ENCODE data around the gene ATRIP.
A peak's percentile ranks its signal among the peaks of the same experiment; 100 is the strongest.

ATRIP gene

GRCh38 chr3:48426944-48427629, 19.4 kb upstream of the ATRIP start:
- H3K27me3 ChIP-seq (ENCODE audit: low read depth, low read length) = no peaks in the 10 kb centered on the region
- no peaks in the 10 kb centered on the region for H3K9me3 ChIP-seq (ENCODE audit: insufficient read depth, low read length)
- no peak overlapping the region for H3K27ac ChIP-seq (ENCODE audit: low read length)
- H3K9ac ChIP-seq (ENCODE audit: low read length) = no peak overlapping the region
- peaks cover 8% of the 10 kb centered on the region for H3K36me3 ChIP-seq (replicated peaks; ENCODE audit: low read depth, low read length)
- peaks cover 4% of the 10 kb centered on the region; the same call in 1 of the 2 replicates for H4K20me1 ChIP-seq (ENCODE audit: insufficient read depth, low read length)
- H3K4me2 ChIP-seq (ENCODE audit: low read length) = no peak overlapping the region
- peaks cover 26% of the 10 kb centered on the region; the same call in 1 of the 2 replicates for H3K4me1 ChIP-seq (ENCODE audit: low read length)
- H3K4me3 ChIP-seq (ENCODE audit: low read length) = no peak overlapping the region
- H3K79me2 ChIP-seq (ENCODE audit: low read length) = peaks cover 26% of the 10 kb centered on the region
- no peak for TF ChIP-seq EZH2phosphoT487 (IDR thresholded peaks at IDR 0.05; ENCODE audit: low read depth)
- TF ChIP-seq CTCF (IDR thresholded peaks at IDR 0.05; ENCODE audit: low read depth, low read length) = no peak
- no peak overlapping the region for H2AFZ ChIP-seq (ENCODE audit: low read depth, low read length)

GRCh38 chr3:48427630-48427962, 18.9 kb upstream of the ATRIP start:
- Histone ChIP-seq H3K27me3 (ENCODE audit: low read depth, low read length) (no peaks in the 10 kb centered on the region), H3K79me2 (ENCODE audit: low read length) (peaks cover 26% of the 10 kb centered on the region), H3K4me2 (ENCODE audit: low read length) (peak overlapping the region; percentile 78), H3K27ac (ENCODE audit: low read length) (no peak overlapping the region), H4K20me1 (ENCODE audit: insufficient read depth, low read length) (peaks cover 4% of the 10 kb centered on the region; the same call in 1 of the 2 replicates), H2AFZ (ENCODE audit: low read depth, low read length) (no peak overlapping the region), H3K4me1 (ENCODE audit: low read length) (peaks cover 31% of the 10 kb centered on the region; the same call in 1 of the 2 replicates), H3K4me3 (ENCODE audit: low read length) (no peak overlapping the region), H3K9ac (ENCODE audit: low read length) (no peak overlapping the region), H3K9me3 (ENCODE audit: insufficient read depth, low read length) (no peaks in the 10 kb centered on the region), H3K36me3 (replicated peaks; ENCODE audit: low read depth, low read length) (peaks cover 13% of the 10 kb centered on the region)
- no peak for TF ChIP-seq CTCF (IDR thresholded peaks at IDR 0.05; ENCODE audit: low read depth, low read length)
- no peak for TF ChIP-seq EZH2phosphoT487 (IDR thresholded peaks at IDR 0.05; ENCODE audit: low read depth)

- Histone ChIP-seq H3K9ac (ENCODE audit: low read length) (peak overlapping the region; percentile 75), H3K4me2 (ENCODE audit: low read length) (peak overlapping the region; percentile 78), H3K4me1 (ENCODE audit: low read length) (peaks cover 30% of the 10 kb centered on the region; the same call in 1 of the 2 replicates), H3K27ac (ENCODE audit: low read length) (no peak overlapping the region), H3K4me3 (ENCODE audit: low read length) (peak overlapping the region; percentile 85), H3K27me3 (ENCODE audit: low read depth, low read length) (no peaks in the 10 kb centered on the region), H3K79me2 (ENCODE audit: low read length) (peaks cover 26% of the 10 kb centered on the region), H2AFZ (ENCODE audit: low read depth, low read length) (no peak overlapping the region), H4K20me1 (ENCODE audit: insufficient read depth, low read length) (peaks cover 4% of the 10 kb centered on the region; the same call in 1 of the 2 replicates), H3K9me3 (ENCODE audit: insufficient read depth, low read length) (no peaks in the 10 kb centered on the region), H3K36me3 (replicated peaks; ENCODE audit: low read depth, low read length) (peaks cover 16% of the 10 kb centered on the region)
- TF ChIP-seq EZH2phosphoT487 (IDR thresholded peaks at IDR 0.05; ENCODE audit: low read depth) (no peak), CTCF (IDR thresholded peaks at IDR 0.05; ENCODE audit: low read depth, low read length) (no peak)
These were observed 18.4 kb upstream of the ATRIP start for GRCh38 chr3:48428088-48428571.

GRCh38 chr3:48428572-48429316, 17.8 kb upstream of the ATRIP start:
- Histone ChIP-seq H3K4me1 (ENCODE audit: low read length) (peaks cover 29% of the 10 kb centered on the region; the same call in 1 of the 2 replicates), H3K9me3 (ENCODE audit: insufficient read depth, low read length) (no peaks in the 10 kb centered on the region), H3K36me3 (replicated peaks; ENCODE audit: low read depth, low read length) (peaks cover 19% of the 10 kb centered on the region), H3K27ac (ENCODE audit: low read length) (0 out of 2 replicates have a peak overlapping the region, but pooled peaks have one; percentile 5), H3K27me3 (ENCODE audit: low read depth, low read length) (no peaks in the 10 kb centered on the region), H2AFZ (ENCODE audit: low read depth, low read length) (peak overlapping the region; percentile 39; the same call in 1 of the 2 replicates), H3K4me3 (ENCODE audit: low read length) (peak overlapping the region; percentile 85), H3K79me2 (ENCODE audit: low read length) (peaks cover 26% of the 10 kb centered on the region), H3K4me2 (ENCODE audit: low read length) (peak overlapping the region; percentile 78), H4K20me1 (ENCODE audit: insufficient read depth, low read length) (peaks cover 4% of the 10 kb centered on the region; the same call in 1 of the 2 replicates), H3K9ac (ENCODE audit: low read length) (peak overlapping the region; percentile 75)
- no peak for TF ChIP-seq EZH2phosphoT487 (IDR thresholded peaks at IDR 0.05; ENCODE audit: low read depth)
- no peak for TF ChIP-seq CTCF (IDR thresholded peaks at IDR 0.05; ENCODE audit: low read depth, low read length)

All from OCI-LY3 (cell line).